Panc1 (cell line): ENCODE results near the gene MACROD2. TPM values are rescaled to one million over a fixed set of nuclear protein-coding genes. Genes with fewer than 3 reads are reported as not detected.

ENCODE experiments used
- ATAC-seq: fragments of 200-7000 bp; cut with Tn5 transposase; 2 replicates; pipeline ENCODE4 v1.9.1; 2020; ENCODE audit warnings: mild to moderate bottlenecking, moderate library complexity
- BruUV-seq: library from RNA; stranded (reverse); fragments of 400-500 nt; replicated peaks from 2 replicates; lab custom pipeline; 2021; lab: Mats Ljungman, UMichigan
- CTCF ChIA-PET: fragments of 300-600 bp; sonication (Branson Sonifier 250); formaldehyde crosslinking; loops from one replicate; lab custom pipeline; 2022; ENCODE audit warnings: antibody characterized with exemption; lab: Charles Lee
- POLR2A ChIA-PET: fragments of 300-600 bp; sonication (Branson Sonifier 250); formaldehyde crosslinking; loops from one replicate; lab custom pipeline; 2022; ENCODE audit warnings: antibody characterized with exemption; lab: Charles Lee
- DNase-seq: peaks from one replicate; pipeline ENCODE4 v3.0.0-alpha.2; 2010; ENCODE audit warnings: low read depth, low spot score
- H3K27ac ChIP-seq: 2 replicates; pipeline ENCODE4 v1.5.1; 2011; ENCODE audit warnings: mild to moderate bottlenecking, low read length, inconsistent platforms
- H3K27me3 ChIP-seq: fragments of 200-500 bp; sonication (Bioruptor generic); 2 replicates; pipeline ENCODE4 v1.6.0; 2014; ENCODE audit warnings: low read length, inconsistent platforms; ENCODE audit not compliant: control insufficient read depth, insufficient read depth
- H3K36me3 ChIP-seq: fragments of 200-500 bp; sonication (Bioruptor generic); 2 replicates; pipeline ENCODE4 v1.5.1; 2014; ENCODE audit warnings: inconsistent platforms, mild to moderate bottlenecking, low read length, moderate library complexity; ENCODE audit not compliant: control insufficient read depth, insufficient read depth
- H3K4me1 ChIP-seq: 2 replicates; pipeline ENCODE4 v1.5.1; 2011; ENCODE audit warnings: inconsistent platforms, mild to moderate bottlenecking, low read length, moderate library complexity; ENCODE audit not compliant: control insufficient read depth, insufficient read depth
- H3K4me3 ChIP-seq, 2 experiments: 2 replicates each; pipeline ENCODE4 v1.5.1; 2011 to 2012; ENCODE audit warnings: low read depth in 2 of 2, low read length in 2 of 2, mild to moderate bottlenecking in 2 of 2, inconsistent platforms in 1 of 2, moderate library complexity in 1 of 2
- H3K9me3 ChIP-seq: fragments of 200-500 bp; sonication (Bioruptor generic); 2 replicates; pipeline ENCODE4 v1.5.1; 2014; ENCODE audit warnings: low read depth, mild to moderate bottlenecking, inconsistent platforms, low read length, moderate library complexity; ENCODE audit not compliant: control insufficient read depth, insufficient read depth
- CTCF ChIP-seq: fragments of 450-650 bp; IDR thresholded peaks from 2 replicates; pipeline ENCODE4 v1.5.1; 2017; ENCODE audit warnings: mild to moderate bottlenecking
- POLR2AphosphoS5 ChIP-seq: IDR thresholded peaks from 2 replicates; pipeline ENCODE4 v1.6.1; 2012; ENCODE audit warnings: mild to moderate bottlenecking, low read depth, low read length, moderate library complexity
- REST ChIP-seq, 2 experiments: IDR thresholded peaks; 2 replicates each; pipeline ENCODE4 v1.6.1; 2011 to 2012; ENCODE audit warnings: low read depth in 2 of 2, control low read depth in 1 of 2, low read length in 1 of 2, mild to moderate bottlenecking in 1 of 2, moderate library complexity in 1 of 2; ENCODE audit not compliant: insufficient read depth in 1 of 2
- SIN3A ChIP-seq: IDR thresholded peaks from 2 replicates; pipeline ENCODE4 v1.6.1; 2012; ENCODE audit warnings: low read depth, mild to moderate bottlenecking, low read length, moderate library complexity, borderline replicate concordance; ENCODE audit not compliant: insufficient read depth
- TCF7L2 ChIP-seq: IDR thresholded peaks from 2 replicates; pipeline ENCODE4 v1.6.1; 2011; ENCODE audit warnings: mild to moderate bottlenecking, low read depth, low read length, inconsistent platforms
- in situ Hi-C: cut with HindIII; loops from 2 replicates; pipeline ENCODE4 v1.10.0; 2016; ENCODE audit warnings: low sequenced_read_pairs, low pct_unique_long_range_greater_than_20kb
- intact Hi-C: fragments of 100-400 bp; cut with micrococcal nuclease; formaldehyde crosslinking; loops from one replicate; pipeline ENCODE4 v1.10.0; 2022; ENCODE audit not compliant: unreplicated experiment
- total RNA-seq: library from RNA; stranded (reverse); gene quantifications from one replicate; pipeline ENCODE4 v1.2.1, GENCODE V29; 2021; ENCODE audit not compliant: unreplicated experiment

The MACROD2 gene
- total RNA-seq, 1 experiment from 2014 or later: 1.2 TPM

GRCh38 chr20:14385176-14385740 is 389.9 kb downstream of the MACROD2 start:
- DNase-seq: no peak
- Histone ChIP-seq H3K4me1 (no peaks in the 10 kb centered on the region), H3K4me3 (no peak overlapping the region), H3K27me3 (no peaks in the 10 kb centered on the region), H3K27ac (no peak overlapping the region), H3K36me3 (no peaks in the 10 kb centered on the region), H3K9me3 (peaks cover 3% of the 10 kb centered on the region; the same call in 1 of the 2 replicates)
- ChIA-PET POLR2A (no interaction called here), CTCF (no interaction called here)
- in situ Hi-C loops (no loop called here), intact Hi-C loops (no loop called here)
- BruUV-seq: no TSS peak
- ATAC-seq: no peak
- TF ChIP-seq TCF7L2 (no peak), SIN3A (no peak), CTCF (no peak), POLR2AphosphoS5 (no peak), REST (IDR thresholded peaks at IDR 0.05; ENCODE audit: insufficient read depth in 1 of 2, low read depth in 2 of 2, low read length in 1 of 2) (no peak)

GRCh38 chr20:14386726-14387125 is 391.4 kb downstream of the MACROD2 start:
- no TSS peak for BruUV-seq
- Histone ChIP-seq H3K4me1 (no peaks in the 10 kb centered on the region), H3K9me3 (peaks cover 3% of the 10 kb centered on the region; the same call in 1 of the 2 replicates), H3K27ac (no peak overlapping the region), H3K4me3 (no peak overlapping the region), H3K27me3 (no peaks in the 10 kb centered on the region), H3K36me3 (no peaks in the 10 kb centered on the region)
- no peak for TF ChIP-seq POLR2AphosphoS5
- no peak for TF ChIP-seq SIN3A
- no peak for TF ChIP-seq CTCF
- no peak for TF ChIP-seq REST (IDR thresholded peaks at IDR 0.05; ENCODE audit: insufficient read depth in 1 of 2, low read depth in 2 of 2, low read length in 1 of 2)
- no peak for TF ChIP-seq TCF7L2
- ChIA-PET POLR2A (no interaction called here), CTCF (no interaction called here)
- no peak for ATAC-seq
- intact Hi-C loops (no loop called here), in situ Hi-C loops (no loop called here)
- no peak for DNase-seq
